IPS-NIHi7 (cell line): ENCODE data around the gene NAB2.
"Not testable (repeated sequence)": the region's sequence is repeated elsewhere in the genome, so short reads cannot be mapped to it uniquely, and the experiment has no call there.

ENCODE experiments used
- DNase-seq: peaks from one replicate; pipeline ENCODE4 v3.0.0; 2012; ENCODE audit warnings: mixed read lengths; ENCODE audit errors: extremely low spot score

Gene NAB2, protein sequence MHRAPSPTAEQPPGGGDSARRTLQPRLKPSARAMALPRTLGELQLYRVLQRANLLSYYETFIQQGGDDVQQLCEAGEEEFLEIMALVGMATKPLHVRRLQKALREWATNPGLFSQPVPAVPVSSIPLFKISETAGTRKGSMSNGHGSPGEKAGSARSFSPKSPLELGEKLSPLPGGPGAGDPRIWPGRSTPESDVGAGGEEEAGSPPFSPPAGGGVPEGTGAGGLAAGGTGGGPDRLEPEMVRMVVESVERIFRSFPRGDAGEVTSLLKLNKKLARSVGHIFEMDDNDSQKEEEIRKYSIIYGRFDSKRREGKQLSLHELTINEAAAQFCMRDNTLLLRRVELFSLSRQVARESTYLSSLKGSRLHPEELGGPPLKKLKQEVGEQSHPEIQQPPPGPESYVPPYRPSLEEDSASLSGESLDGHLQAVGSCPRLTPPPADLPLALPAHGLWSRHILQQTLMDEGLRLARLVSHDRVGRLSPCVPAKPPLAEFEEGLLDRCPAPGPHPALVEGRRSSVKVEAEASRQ

DNA sequence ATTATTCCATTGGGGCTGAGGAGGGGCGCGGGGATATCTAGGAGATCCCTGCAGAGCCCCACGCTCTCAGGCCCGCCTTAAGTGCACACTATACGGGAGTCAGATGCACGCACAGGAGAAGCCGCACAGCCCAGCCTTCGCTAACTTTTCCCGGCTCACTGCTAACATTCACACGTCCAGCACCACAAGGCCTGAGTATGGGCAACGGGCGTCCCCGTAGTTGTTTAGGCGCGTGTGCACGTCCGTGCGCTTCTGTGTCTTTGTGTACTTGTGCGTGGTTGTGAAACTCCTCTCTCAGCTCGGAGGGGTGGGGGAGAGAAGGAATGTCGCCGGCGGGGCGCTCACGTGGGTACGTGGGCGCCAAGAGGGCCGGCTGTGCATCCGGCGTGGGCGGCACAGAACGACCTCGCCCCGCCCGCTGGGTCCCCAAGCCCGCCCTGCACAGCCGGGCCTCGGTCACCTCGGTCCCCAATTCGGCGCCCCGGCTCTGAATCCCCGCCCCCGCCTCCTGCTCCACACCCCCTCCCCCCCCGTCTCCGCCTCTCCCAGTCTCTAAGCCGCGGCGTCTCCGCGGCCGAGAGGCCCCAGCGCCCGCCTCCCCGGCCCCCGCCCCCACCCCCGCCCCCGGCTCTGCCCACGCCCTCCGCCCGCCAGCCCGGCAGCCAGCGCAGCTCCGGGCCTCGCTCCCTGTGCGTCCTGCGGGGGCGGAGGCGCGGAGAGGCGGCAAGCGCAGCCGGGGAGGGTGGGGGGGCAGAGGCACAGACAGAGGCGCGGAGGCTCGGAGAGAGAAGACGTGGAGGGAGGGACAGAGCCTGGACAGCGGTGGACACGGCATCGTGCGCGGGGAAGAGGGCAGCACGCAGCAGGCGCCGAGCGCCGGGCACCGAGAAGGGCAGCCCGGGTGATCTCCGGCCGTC is at the start of gene NAB2:
Gene NAB2, plus strand, starts transcription at position 761 of the 917 bp plus-strand sequence. CDS start 158 bp downstream, outside the sequence.
- peak; percentile 85 for DNase-seq

DNA sequence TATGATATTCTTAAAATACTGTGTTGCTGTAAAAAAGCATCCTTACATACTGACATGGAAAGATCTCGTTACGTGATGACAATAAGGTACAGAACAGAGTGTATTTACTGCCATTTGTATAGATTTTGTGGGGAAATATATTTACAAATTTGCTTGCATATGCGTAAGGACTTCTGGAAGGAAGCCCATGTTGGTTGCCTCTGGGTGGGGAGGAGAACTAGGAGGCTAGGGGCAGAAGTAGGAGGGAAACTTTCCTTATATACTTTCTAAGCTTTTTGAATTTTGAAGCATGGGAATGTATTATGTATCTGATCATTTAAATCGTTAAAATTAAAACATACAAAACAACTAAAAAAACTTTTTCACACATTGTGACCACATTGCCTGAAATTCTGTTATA is 48.7 kb upstream of the NAB2 start:
- DNase-seq, result no peak

DNA sequence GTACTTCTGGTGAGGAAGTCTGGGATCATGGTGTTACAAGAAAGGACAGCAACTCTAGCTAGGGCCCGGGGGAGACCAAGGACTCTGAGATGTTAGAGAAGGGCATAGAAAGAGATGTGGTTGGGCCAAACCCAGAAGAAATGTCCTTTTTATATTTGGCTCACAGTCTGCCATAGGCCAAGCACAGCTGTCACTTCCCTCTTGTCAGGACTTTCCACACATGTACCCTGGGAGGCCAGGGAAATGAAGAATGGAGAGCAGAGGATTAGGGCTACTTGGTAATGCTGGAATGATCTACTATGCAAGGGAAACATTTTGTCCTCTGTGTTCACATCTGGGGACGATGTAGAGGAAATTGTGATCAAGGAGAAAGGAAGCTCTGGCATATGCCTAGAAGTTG is 48.2 kb upstream of the NAB2 start:
- DNase-seq, result no peak

DNA sequence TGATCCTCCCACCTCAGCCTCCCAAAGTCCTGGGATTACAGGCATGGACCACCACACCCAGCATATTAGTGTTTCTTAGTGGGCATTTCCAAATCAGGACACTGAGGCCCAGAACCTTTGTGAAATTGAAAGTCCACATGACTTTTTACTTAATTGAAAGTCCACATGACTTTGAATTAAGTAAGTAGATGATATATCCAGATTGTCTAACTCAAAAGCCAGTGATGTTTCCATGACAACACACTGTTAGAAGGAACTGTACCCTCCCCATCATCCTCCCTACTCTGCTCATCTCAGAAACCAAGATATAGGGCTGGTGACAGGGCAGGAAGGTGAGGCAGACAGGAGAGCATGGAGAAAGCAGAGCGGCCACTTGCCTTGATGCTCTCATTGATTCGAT is 46.2 kb upstream of the NAB2 start:
- DNase-seq, result no peak

DNA sequence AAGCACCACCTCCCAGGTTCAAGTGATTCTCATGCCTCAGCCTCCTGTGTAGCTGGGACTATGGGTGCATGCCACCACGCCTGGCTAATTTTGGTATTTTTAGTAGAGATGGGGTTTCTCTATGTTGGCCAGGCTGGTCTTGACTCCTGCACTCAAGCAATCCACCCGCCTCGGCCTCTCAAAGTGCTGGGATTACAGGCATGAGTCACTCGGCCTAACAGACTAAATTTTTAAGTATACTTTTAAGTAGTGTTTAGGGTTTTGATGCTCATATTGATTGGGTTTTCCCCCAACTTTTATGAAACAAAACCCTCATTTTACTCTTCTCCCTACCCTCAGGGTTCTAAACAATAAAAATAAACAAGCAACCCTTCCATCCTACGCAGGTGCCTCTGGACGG is 44.4 kb upstream of the NAB2 start:
- DNase-seq, result no peak

DNA sequence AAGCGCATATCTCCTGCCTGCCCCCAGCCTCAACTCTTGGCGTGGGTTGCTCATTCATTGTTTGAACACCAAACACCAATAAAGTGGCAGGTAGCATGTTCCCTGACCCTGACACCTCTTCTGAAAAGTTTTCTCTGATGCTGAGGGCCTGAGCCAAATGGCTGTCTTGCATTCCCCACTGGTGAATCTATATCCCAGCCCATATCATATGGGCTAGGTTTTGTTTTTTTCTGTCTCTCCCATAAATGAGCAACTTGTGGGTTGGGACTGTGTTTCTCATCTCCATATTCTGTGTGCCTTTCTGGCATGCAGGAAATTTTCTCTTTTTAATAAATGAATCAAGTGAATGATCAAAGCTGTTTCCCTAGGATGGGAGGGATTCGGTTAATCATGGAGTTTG is 44.0 kb upstream of the NAB2 start:
- no peak for DNase-seq

DNA sequence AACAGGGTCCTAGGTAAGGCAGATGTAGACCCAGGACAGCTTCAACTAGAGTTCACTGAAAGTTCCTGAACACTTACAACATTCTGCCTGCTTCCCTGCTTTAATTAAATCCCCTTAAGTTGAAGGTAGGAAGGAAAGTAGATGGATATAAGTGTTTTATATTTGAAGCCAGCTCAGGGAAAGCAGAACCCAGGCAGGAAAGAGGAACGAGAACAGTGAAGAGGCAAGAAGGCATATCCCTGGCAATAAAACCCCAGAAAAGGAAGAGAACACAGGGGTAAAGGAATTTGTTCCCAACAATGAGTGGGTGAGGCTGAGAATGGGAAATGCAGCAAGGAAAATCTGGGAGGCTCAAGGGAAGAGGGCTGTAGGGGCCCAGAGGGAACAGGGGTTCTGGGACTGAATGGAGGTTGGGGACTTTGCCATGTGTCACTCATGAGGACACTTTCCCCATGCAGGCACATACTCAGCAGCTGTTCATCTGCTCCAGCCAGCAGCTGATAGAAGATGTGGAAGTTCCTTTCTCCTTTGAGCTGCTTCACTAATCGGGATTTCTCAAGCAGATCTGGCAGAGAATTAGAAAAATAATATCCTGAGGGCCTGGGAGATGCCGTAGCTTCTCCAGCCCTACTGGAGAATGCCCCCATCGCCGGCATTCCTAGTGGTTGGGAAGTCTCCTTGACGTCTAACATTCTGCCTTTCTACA is 42.7 kb upstream of the NAB2 start:
- no peak for DNase-seq

DNA sequence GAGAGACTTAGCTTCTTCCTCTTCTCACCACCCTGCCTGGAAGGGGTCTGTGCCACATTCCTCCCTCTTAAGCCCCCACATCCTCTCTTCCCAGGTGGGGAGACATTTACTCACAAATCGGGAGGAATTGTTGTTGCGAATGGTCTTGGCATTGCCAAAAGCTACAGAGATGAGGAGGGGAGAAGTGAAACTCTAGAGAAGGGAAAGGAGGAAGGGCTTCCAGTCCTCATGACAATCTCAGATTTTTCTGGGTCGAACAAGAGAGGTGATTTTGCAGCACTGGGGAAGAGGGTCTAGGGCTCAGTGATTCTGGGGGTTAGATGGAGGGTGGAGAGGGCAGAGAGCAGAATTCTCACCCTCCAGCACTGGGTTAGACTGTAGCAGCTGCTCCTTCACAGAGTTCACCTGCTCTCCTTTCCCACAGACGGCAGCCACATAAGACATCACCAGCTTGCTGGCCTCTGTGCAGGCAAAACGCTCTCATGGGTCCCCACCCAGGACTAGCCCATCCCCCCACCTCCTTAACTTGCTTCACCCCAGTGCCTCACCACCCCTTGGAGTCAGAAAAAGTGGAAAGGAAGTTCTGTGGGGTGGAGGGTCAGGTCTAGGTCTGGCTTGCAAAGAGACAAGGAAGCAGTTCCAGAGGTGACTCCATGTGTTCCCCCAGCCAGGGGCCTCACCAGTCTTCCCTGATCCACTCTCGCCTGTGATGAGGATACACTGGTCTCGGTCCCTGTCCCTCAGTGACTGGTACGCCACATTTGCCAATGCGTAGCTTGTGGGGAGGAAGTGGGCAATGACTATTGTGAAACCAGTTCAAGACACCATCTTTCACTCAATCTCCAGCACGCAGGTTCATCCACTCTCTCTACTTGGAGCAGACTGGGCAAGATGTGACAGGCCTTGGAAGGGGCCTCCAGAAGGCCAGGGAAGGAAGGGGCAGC is 41.7 kb upstream of the NAB2 start:
- no peak for DNase-seq

DNA sequence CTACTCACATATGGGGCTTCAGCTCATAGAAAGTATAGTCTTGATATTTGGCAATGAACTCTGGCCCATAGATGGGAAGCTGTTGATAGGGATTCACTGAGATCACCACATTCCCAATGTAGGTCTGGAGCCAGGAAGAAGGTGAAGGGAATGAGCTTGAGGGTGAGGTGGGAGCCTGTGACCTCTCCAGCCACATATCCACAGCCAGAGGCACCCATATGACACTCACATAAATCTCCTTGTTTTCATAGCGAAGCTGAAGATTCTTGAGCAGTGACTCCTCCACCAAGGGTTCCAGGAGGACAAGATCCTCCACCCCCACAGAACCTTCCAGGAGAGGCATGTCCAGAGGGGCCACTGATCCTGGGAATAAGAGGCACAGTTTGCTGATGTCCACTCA is 40.9 kb upstream of the NAB2 start:
- DNase-seq, result no peak

DNA sequence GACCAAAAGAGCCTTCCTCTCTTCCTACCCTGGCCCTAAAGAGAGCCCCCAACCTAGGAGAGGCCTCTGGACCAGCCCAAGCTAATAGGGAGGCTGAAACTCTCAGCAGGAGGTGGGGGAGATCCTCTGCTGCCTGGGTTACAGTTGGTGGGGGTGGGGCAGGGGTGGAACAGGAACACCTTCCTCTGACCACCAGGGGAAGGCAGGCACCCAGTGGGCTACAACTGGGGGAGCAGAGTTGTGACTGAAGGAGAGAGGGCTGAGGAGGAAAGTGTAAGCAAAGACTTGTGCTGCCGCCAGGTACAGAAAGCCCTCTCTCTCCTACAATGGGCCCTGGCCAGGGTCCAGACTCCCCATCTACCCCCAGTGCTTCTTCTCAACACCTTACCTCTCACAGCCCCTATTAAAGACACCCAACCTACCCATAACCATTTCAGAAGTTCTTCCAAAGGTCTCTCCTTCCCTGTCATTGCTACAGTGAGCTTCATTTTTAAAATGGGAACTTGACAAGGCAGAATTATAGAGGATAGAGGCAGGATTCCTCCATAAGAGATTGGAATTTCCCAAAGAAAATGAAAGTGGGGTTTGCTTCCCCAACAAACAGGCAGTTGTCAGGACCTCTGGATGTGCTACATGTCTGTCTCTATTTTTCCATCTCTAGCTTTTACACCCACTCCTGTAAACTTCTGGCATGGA is 40.3 kb upstream of the NAB2 start:
- no peak for DNase-seq

DNA sequence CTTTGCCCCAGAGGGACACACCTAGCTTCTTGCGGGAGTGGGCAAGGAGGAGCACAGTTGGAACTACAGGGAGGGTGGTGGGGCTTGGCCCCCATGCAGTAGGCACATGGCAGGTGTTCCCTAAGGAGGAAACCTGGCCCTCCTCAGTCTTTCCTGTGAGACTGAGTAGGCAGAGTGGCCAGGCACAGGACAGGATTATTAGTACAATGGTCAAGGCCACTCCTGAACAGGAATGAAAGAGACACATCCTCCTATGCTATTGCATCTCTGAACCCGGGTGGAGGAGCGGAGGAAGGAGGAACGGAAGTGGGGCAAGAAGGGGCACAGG is 39.8 kb upstream of the NAB2 start:
- no peak for DNase-seq

DNA sequence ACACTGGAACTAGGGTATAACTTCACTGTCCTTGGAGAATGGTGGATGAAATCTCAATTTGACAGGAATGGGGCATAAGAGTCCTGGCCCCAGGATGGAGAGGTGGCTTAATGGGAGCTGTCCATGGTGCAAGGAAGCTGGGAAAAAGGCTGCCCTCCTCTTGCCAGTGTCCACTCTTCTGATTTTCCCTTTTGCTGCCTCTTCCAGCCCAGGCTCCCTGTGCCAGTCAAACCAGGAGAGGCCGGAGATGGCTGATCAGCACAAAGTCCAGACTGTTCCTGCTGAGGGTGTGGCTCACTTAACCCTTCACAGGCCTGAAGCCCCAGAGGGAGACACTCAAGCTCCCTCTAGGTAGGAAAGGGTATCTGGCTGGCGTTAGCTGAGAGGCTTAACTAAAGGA is 39.0 kb upstream of the NAB2 start, which contains the start of gene MYO1A:
Gene MYO1A, minus strand, starts transcription at position 240 of the 400 bp plus-strand sequence. CDS start 1,806 bp downstream, outside the sequence.
- peak; percentile 72 for DNase-seq

DNA sequence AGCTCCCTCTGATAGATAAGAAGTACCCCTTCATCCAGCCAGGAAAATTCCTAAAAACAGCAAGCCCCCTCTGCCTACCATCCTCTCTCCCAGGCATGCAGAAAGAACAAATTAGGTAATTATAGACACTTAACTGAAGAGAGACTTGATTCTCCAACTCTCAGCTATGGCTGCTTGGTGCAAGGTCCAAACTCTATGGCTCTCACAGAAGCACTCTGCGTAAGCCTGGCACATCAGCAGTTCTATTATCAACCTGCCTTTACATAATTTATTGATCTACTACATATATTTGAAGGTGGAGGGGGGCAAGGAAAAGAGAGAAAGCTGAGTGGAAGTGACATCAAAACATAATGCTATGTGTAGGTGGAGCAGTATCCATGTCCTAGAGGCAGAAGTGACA is 37.9 kb upstream of the NAB2 start:
- DNase-seq, result no peak

DNA sequence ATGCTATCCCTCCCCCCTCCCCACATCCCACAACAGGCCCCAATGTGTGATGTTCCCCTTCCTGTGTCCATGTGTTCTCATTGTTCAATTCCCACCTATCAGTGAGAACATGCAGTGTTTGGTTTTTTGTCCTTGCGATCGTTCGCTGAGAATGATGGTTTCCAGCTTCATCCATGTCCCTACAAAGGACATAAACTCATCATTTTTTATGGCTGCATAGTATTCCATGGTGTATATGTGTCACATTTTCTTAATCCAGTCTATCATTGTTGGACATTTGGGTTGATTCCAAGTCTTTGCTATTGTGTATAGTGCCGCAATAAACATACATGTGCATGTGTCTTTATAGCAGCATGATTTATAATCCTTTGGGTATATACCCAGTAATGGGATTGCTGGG is 35.8 kb upstream of the NAB2 start:
- not testable (repeated sequence) for DNase-seq

DNA sequence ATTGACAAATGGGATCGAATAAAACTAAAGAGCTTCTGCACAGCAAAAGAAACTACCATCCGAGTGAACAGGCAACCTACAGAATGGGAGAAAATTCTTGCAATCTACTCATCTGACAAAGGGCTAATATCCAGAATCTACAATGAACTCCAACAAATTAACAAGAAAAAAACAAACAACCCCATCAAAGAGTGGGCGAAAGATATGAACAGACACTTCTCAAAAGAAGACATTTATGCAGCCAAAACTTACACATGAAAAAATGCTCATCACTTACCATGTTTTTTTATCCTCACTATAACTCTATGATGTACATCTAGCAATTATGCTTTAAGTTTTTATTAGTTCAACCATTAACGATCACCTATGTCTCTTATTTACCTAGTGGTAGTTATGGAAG is 35.0 kb upstream of the NAB2 start:
- not testable (repeated sequence) for DNase-seq

DNA sequence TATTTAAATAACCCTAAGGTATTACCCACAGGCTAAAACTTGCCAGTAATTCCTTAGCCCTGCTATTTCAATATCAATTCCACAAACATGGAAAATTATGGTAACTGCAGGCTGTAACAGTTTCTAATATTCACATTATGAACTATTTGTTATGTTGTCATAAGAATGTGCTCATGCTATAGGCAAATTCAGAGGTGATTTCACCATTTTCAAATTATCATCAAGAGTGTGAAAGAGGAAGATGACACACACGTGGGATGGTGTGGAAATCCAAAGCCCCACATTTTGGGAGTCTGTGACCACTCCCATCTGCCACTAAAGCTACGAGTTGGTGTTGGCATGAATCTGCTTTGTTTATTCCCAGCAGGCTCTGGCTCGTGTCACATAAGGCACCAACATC is 33.1 kb upstream of the NAB2 start:
- DNase-seq, result no peak

DNA sequence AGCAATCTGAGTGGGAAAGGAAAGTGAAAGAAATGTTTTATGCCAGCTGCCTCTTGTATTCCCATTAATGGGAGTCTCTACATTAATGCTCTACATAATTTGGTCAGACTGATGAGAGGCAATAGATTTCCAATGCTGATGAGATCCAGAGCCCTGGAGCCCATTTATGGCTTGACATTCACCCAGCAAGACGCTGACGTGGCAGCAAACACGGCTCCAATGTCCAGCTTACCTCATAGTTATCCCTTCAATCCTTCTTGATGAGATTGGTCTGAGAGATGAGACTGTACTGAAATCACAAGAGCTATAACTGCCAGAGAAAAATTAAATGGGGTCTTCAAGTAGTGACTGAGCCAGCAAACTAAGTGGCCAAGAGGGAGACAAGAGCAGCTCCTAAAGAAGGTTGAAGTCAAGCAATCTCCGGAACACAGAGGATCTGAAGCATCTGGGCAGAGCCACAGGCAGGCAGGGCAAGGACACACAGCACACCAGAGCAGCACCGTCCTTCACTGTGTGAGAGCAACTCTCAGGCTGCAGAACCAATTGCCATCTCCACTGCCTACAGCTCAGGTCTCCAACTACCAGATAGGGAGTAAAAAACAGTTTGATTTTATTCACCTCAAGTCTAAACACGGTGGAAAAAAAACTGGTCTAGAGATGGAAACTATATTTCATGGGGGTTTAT is 31.7 kb upstream of the NAB2 start:
- no peak for DNase-seq

DNA sequence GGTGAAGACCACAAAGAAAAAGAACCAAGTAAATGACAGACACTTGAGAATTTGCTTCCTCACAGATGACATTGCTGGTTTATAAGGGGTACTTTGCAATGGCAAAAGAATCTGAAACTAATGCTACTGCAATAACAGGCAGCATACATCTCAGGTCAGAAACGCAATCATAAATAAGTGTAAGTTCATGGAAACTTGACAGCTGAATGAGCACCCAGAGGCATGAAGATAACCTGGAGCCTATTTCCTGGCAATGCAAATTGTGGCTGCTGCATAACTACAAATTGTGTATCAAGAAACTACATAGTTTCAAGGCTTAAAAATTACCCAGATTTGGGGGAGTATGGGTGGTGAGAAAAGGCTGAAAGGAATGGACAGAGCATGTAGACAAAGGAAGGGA is 30.5 kb upstream of the NAB2 start:
- no peak for DNase-seq

DNA sequence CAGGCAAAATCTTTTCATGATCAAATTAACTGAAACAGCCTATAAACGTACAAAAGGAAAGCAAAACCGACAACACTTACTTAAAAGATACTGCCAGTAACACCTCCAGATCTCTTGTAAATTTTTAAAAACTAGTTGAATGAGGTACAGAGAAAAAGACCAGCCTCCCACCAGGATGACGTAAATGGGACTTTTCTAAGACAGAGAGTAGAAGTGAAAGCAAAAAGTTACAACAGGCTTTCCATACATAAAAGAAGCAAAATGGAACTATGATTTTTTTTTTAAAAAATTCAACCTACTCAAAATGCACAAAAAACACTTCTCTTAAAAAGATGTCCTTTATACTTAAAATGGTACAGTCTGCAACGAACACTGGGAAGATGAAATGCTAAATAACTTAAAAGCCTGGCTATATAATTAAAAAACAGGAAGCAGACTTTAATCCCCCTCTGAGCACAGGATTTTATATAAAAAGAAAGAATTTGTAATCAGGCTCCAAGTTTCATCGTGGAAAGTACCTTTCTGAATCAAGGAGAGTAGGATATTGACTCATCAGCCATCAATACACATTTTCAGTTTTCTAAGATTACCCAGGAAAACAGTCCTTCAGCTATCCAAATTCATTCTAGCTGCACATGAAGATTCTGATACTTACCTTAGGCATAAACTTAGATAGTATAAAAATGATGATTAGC is 24.8 kb upstream of the NAB2 start:
- DNase-seq, result no peak
